HepG2 (cell line): Measurements from ENCODE around the gene ACAT1. TPM values are rescaled to one million over a fixed set of nuclear protein-coding genes. Genes with fewer than 3 reads are reported as not detected.

Experiments
- polyA plus RNA-seq, 8 experiments: library from polyadenylated mRNA; depleted of rRNA in 3 of 8; stranded (reverse) in 7 of 8; unstranded in 1 of 8; fragments of >200 nt; fragmentation: Illumina TruSeq in 4 of 8; extraction: Trizol in 4 of 8; gene quantifications; 2 replicates each; pipeline versions ENCODE4 v1.2.1 to v1.2.3, GENCODE V29; 2011 to 2016; ENCODE audit warnings: low read depth in 4 of 8, missing spikeins in 1 of 8, mixed read lengths in 1 of 8; ENCODE audit not compliant: insufficient read depth in 1 of 8
- small RNA-seq, 3 experiments: library from RNA; depleted of rRNA; stranded (forward); fragments of <200 nt; gene quantifications; one replicate each; pipeline ENCODE3, GENCODE V24; 2012; ENCODE audit warnings: low read depth in 2 of 3, low replicate concordance in 1 of 3; ENCODE audit not compliant: insufficient read length in 3 of 3, insufficient read depth in 2 of 3
- total RNA-seq, 5 experiments: library from RNA; depleted of rRNA; stranded (reverse); fragments of >200 nt; fragmentation: Illumina TruSeq; extraction: Trizol; gene quantifications; 2 replicates each; pipeline ENCODE4 v1.2.3, GENCODE V29; 2016; ENCODE audit warnings: low read depth in 1 of 5

The ACAT1 gene
- total and polyA plus RNA-seq, 2 of the 13 experiments (the other 11 are each of a cell fraction or from before 2014, with no cell fraction given) = 103 to 165 TPM

Small RNAs within 50 kb of the gene (small RNA-seq; reads per million reads assigned to genes)
- 0 reads per million in 3 experiments for gene RF00019

Other genes with a start within 250 kb of the ACAT1 start
- gene RAB39A, start 193.1 kb upstream of the ACAT1 start, total RNA-seq (2016; rRNA removed; fragmentation: Illumina TruSeq; extraction: Trizol) = not detected in 2 replicates
- not detected in 2 replicates for gene RAB39A, start 193.1 kb upstream of the ACAT1 start, polyA plus RNA-seq (2011; rRNA removed)
- 24.7 and 35.5 TPM in 2 replicates for gene CUL5, start 112.7 kb upstream of the ACAT1 start, total RNA-seq (2016; rRNA removed; fragmentation: Illumina TruSeq; extraction: Trizol)
- gene CUL5, start 112.7 kb upstream of the ACAT1 start, polyA plus RNA-seq (2011; rRNA removed) = 6.0 and 7.0 TPM in 2 replicates
- gene NPAT, start 101.1 kb downstream of the ACAT1 start, total RNA-seq (2016; rRNA removed; fragmentation: Illumina TruSeq; extraction: Trizol) = 11.2 and 16.8 TPM in 2 replicates
- gene NPAT, start 101.1 kb downstream of the ACAT1 start, polyA plus RNA-seq (2011; rRNA removed) = 3.5 and 4.4 TPM in 2 replicates
- gene ATM, start 101.5 kb downstream of the ACAT1 start, total RNA-seq (2016; rRNA removed; fragmentation: Illumina TruSeq; extraction: Trizol) = 61.1 and 71.6 TPM in 2 replicates
- 39.5 and 40.0 TPM in 2 replicates for gene ATM, start 101.5 kb downstream of the ACAT1 start, polyA plus RNA-seq (2011; rRNA removed)